ENCODE data around the gene CBR4. TPM values are rescaled to one million over a fixed set of nuclear protein-coding genes. Genes with fewer than 3 reads are reported as not detected.

Gene CBR4
- total and polyA plus RNA-seq, 2 donors (not counting 3 experiments of a cell fraction or from before 2014, with no cell fraction given), result 4.8 to 26.3 TPM

- POLR2A ChIA-PET, result no interaction called here
- no peak for TF ChIP-seq FOS (IDR thresholded peaks at IDR 0.05; ENCODE audit: borderline replicate concordance, insufficient read depth, low read length)
- no peak for TF ChIP-seq EZH2 (IDR thresholded peaks at IDR 0.05; ENCODE audit: borderline replicate concordance, low read depth, low read length, severe bottlenecking)
- no peak for TF ChIP-seq GATA2 (IDR thresholded peaks at IDR 0.05; ENCODE audit: insufficient read depth, insufficient read length, low read depth, low read length)
- no peak for TF ChIP-seq POLR2A (IDR thresholded peaks at IDR 0.05; ENCODE audit: low read depth, low read length)
- no peak for TF ChIP-seq CTCF (IDR thresholded peaks at IDR 0.05; ENCODE audit: extremely low read depth in 1 of 2, insufficient read depth in 1 of 2, low read depth in 1 of 2, low read length in 2 of 2)
- TF ChIP-seq POLR2AphosphoS5 (IDR thresholded peaks at IDR 0.05; ENCODE audit: insufficient read depth, low read depth, low read length), result no peak
- no peak for TF ChIP-seq JUN (IDR thresholded peaks at IDR 0.05; ENCODE audit: borderline replicate concordance, insufficient read depth, insufficient read length, low read depth)
- no peak for TF ChIP-seq MAX (IDR thresholded peaks at IDR 0.05; ENCODE audit: insufficient read depth, insufficient read length)
- no peak for TF ChIP-seq MYC (IDR thresholded peaks at IDR 0.05; ENCODE audit: low read depth, low read length)
- Histone ChIP-seq H3K9ac (replicated peaks; ENCODE audit: extremely low read depth, insufficient read depth, low read length) (no peak overlapping the region), H3K4me1 (ENCODE audit: control insufficient read depth, extremely low read depth, insufficient read depth, low read length) (no peaks in the 10 kb centered on the region), H2AFZ (ENCODE audit: low read depth, low read length) (no peak overlapping the region), H3K27ac (ENCODE audit: insufficient read depth, low read depth, low read length) (no peak overlapping the region), H3K9me1 (replicated peaks; ENCODE audit: control insufficient read depth, extremely low read depth, insufficient read depth, low read length) (no peaks in the 10 kb centered on the region), H3K79me2 (ENCODE audit: control insufficient read depth, insufficient read depth, low read length) (no peaks in the 10 kb centered on the region), H3K27me3 (ENCODE audit: control insufficient read depth in 2 of 2, insufficient read depth in 2 of 2, low read length in 2 of 2) (no peaks in the 10 kb centered on the region), H3K36me3 (ENCODE audit: control insufficient read depth in 2 of 2, extremely low read depth in 1 of 2, insufficient read depth in 2 of 2, low read length in 2 of 2) (no peaks in the 10 kb centered on the region), H3K4me3 (replicated peaks in 1 of 3; ENCODE audit: insufficient read depth in 1 of 3, low read depth in 1 of 3, low read length in 3 of 3) (no peak overlapping the region), H3K4me2 (ENCODE audit: insufficient read depth, low read length) (no peak overlapping the region), H4K20me1 (replicated peaks; ENCODE audit: control insufficient read depth, extremely low read depth, insufficient read depth, low read length) (no peaks in the 10 kb centered on the region), H3K9me3 (replicated peaks; ENCODE audit: control insufficient read depth, insufficient read depth, low read length) (no peaks in the 10 kb centered on the region)
- FAIRE-seq (no peak), DNase-seq (ENCODE audit: low read depth, low spot score) (no peak)
- intact Hi-C loops (cut with micrococcal nuclease), result no loop called here
- no TSS peak for BruUV-seq (replicated peaks)
- dilution Hi-C loops (cut with MboI; ENCODE audit: extremely low pct_ligation_motif_present, low sequenced_read_pairs), result no loop called here
- CTCF ChIA-PET, result no interaction called here
Observed at GRCh38 chr4:169017971-169018370, 7.9 kb upstream of the CBR4 start.
